MM.1S (cell line): ENCODE results near the gene MEAF6.

Source experiments
- CTCF ChIP-seq: fragments of 300-600 bp; sonication (generic); IDR thresholded peaks from 2 replicates; pipeline ENCODE4 v1.5.1; 2016; ENCODE audit warnings: antibody characterized with exemption, low read length, mixed read lengths
- EZH2 ChIP-seq: fragments of 300-600 bp; sonication (generic); optimal IDR thresholded peaks from 2 replicates; pipeline ENCODE3; 2017; ENCODE audit warnings: low read depth, mild to moderate bottlenecking, antibody characterized with exemption, low read length, mixed read lengths

- TF ChIP-seq CTCF (no peak), EZH2 (no peak)
These were observed 34.8 kb upstream of the MEAF6 start for GRCh38 chr1:37549341-37549740.
